Measurements from ENCODE around the gene HMGB2. TPM values are rescaled to one million over a fixed set of nuclear protein-coding genes. Genes with fewer than 3 reads are reported as not detected.

Gene HMGB2
- polyA plus RNA-seq, 3 donors = 129 to 299 (median 248) TPM

DNA sequence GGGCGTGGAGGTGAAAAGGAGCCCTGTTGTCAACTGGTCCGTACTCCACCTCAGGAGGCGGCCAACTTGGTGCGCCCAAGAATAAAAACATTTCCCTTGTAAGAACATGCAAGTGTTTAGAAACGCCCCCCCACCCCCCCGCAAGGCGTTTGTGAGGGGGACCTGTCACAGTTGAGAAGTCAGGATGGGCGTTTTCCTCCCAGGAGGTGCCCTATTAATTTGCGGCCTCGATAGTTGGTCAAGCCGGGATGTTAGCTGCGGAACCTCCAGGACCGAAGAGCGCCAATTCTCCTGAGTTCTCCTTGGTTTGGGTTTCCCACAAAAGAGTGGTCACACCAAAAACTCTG, 35.9 kb upstream of the HMGB2 start:
- TF ChIP-seq, protein P1, sequence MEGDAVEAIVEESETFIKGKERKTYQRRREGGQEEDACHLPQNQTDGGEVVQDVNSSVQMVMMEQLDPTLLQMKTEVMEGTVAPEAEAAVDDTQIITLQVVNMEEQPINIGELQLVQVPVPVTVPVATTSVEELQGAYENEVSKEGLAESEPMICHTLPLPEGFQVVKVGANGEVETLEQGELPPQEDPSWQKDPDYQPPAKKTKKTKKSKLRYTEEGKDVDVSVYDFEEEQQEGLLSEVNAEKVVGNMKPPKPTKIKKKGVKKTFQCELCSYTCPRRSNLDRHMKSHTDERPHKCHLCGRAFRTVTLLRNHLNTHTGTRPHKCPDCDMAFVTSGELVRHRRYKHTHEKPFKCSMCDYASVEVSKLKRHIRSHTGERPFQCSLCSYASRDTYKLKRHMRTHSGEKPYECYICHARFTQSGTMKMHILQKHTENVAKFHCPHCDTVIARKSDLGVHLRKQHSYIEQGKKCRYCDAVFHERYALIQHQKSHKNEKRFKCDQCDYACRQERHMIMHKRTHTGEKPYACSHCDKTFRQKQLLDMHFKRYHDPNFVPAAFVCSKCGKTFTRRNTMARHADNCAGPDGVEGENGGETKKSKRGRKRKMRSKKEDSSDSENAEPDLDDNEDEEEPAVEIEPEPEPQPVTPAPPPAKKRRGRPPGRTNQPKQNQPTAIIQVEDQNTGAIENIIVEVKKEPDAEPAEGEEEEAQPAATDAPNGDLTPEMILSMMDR (IDR thresholded peaks at IDR 0.05) = no peak
- Histone ChIP-seq H3K4me2 (replicated peaks; ENCODE audit: extremely low read depth, low read length, poor library complexity, severe bottlenecking) (peak overlapping the region; percentile 95), H3K79me2 (ENCODE audit: insufficient read depth, low read length) (peaks cover 42% of the 10 kb centered on the region), H3K9ac (ENCODE audit: insufficient read depth, low read length, poor library complexity, severe bottlenecking) (peak overlapping the region; percentile 68), H2AFZ (ENCODE audit: insufficient read depth, low read depth, low read length, poor library complexity, severe bottlenecking) (peak overlapping the region; percentile 83), H4K20me1 (ENCODE audit: insufficient read depth, low read length) (peaks cover 14% of the 10 kb centered on the region), H3K4me1 (ENCODE audit: control insufficient read depth in 1 of 2, insufficient read depth in 2 of 2, low read length in 2 of 2) (peaks cover 13 to 40% of the 10 kb centered on the region in 2 donors), H3K4me3 (replicated peaks in 1 of 3; ENCODE audit: low read depth in 2 of 3, low read length in 3 of 3) (peak overlapping the region; percentile 79 to 98 (median 93)), H3K27me3 (ENCODE audit: control insufficient read depth in 2 of 2, insufficient read depth in 2 of 2, low read length in 2 of 2) (no peaks in the 10 kb centered on the region), H3K36me3 (replicated peaks in 1 of 2; ENCODE audit: control insufficient read depth in 1 of 2, insufficient read depth in 2 of 2, low read length in 2 of 2) (peaks cover 0 to 5% of the 10 kb centered on the region in 2 donors), H3K9me3 (replicated peaks in 1 of 2; ENCODE audit: control insufficient read depth in 1 of 2, insufficient read depth in 1 of 2, low read length in 2 of 2) (no peaks in the 10 kb centered on the region), H3K27ac (ENCODE audit: low read depth in 1 of 2, low read length in 2 of 2) (peak overlapping the region; percentile 67 to 82)
- Mint-ChIP-seq H3K27ac (peak overlapping the region; percentile 93 to 98 (median 97)), H3K9me3 (peaks cover 0 to 2% (median 0%) of the 10 kb centered on the region in 7 donors), H3K27me3 (ENCODE audit: low read depth in 3 of 3) (peaks cover 0 to 1% (median 0%) of the 10 kb centered on the region in 3 donors), H3K4me1 (peaks cover 34% of the 10 kb centered on the region), H3K36me3 (peaks cover 0 to 4% of the 10 kb centered on the region in 2 donors), H3K4me3 (peak overlapping the region; percentile 98 to 100)
- intact Hi-C loops (cut with micrococcal nuclease) = loop anchor here (1.0 to 2.0 kb wide), 3 partner anchors 35 to 45 kb away; partner anchors contain the start of gene HMGB2 (in 2 of the 2)
- peak; percentile 5 to 25 (median 23) for DNase-seq
- WGBS (ENCODE audit: insufficient coverage) = 0% methylated on average over 6 of the region's 14 CpGs

DNA sequence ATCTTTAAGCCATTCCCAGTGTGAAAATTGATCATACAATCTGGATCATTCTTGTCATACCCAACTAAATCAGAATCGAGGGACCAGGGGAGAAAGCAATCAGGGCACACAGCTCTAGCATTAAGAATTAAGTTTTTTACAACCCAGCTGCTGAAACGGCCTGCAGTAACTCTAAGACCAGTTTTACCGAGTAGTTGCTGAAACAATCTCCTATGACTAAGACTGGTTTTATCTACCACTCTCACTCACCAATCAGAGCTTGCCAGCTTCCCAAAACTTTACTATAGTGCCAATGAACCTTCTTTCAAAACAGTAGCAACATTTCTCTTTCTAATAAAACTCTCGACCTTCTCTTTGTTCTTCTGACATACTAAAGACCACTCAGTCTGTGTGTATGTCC, 33.8 kb upstream of the HMGB2 start:
- no peaks in the 10 kb centered on the region for H3K27me3 ChIP-seq (ENCODE audit: control insufficient read depth in 2 of 2, insufficient read depth in 2 of 2, low read length in 2 of 2)
- peaks cover 0 to 2% (median 0%) of the 10 kb centered on the region in 7 donors for H3K9me3 Mint-ChIP-seq
- H2AFZ ChIP-seq (ENCODE audit: insufficient read depth, low read depth, low read length, poor library complexity, severe bottlenecking) = no peak overlapping the region
- DNase-seq = peak in 2 of 3 donors; percentile 10 to 13
- no peak overlapping the region for H3K4me2 ChIP-seq (replicated peaks; ENCODE audit: extremely low read depth, low read length, poor library complexity, severe bottlenecking)
- 42% methylated on average over 3 of the region's 4 CpGs for WGBS (ENCODE audit: insufficient coverage)
- intact Hi-C loops (cut with micrococcal nuclease) = loop anchor here in 1 of 2 donors (5.0 kb wide), 1 partner anchor 49 kb away; no protein-coding TSS in a partner anchor
- no peaks in the 10 kb centered on the region for H3K36me3 ChIP-seq (replicated peaks in 1 of 2; ENCODE audit: control insufficient read depth in 1 of 2, insufficient read depth in 2 of 2, low read length in 2 of 2)
- no peak overlapping the region for H3K27ac Mint-ChIP-seq
- peaks cover 23% of the 10 kb centered on the region for H3K4me1 Mint-ChIP-seq
- no peak overlapping the region for H3K27ac ChIP-seq (ENCODE audit: low read depth in 1 of 2, low read length in 2 of 2)
- H4K20me1 ChIP-seq (ENCODE audit: insufficient read depth, low read length) = peaks cover 2% of the 10 kb centered on the region
- H3K4me1 ChIP-seq (ENCODE audit: control insufficient read depth in 1 of 2, insufficient read depth in 2 of 2, low read length in 2 of 2) = peaks cover 9 to 25% of the 10 kb centered on the region in 2 donors
- H3K79me2 ChIP-seq (ENCODE audit: insufficient read depth, low read length) = peaks cover 20% of the 10 kb centered on the region
- no peak overlapping the region for H3K4me3 Mint-ChIP-seq
- H3K36me3 Mint-ChIP-seq = no peaks in the 10 kb centered on the region
- H3K4me3 ChIP-seq (replicated peaks in 1 of 3; ENCODE audit: low read depth in 2 of 3, low read length in 3 of 3) = no peak overlapping the region
- TF ChIP-seq, protein P1 (IDR thresholded peaks at IDR 0.05) = no peak
- no peak overlapping the region for H3K9ac ChIP-seq (ENCODE audit: insufficient read depth, low read length, poor library complexity, severe bottlenecking)
- H3K27me3 Mint-ChIP-seq (ENCODE audit: low read depth in 3 of 3) = peaks cover 0 to 1% (median 0%) of the 10 kb centered on the region in 3 donors
- H3K9me3 ChIP-seq (replicated peaks in 1 of 2; ENCODE audit: control insufficient read depth in 1 of 2, insufficient read depth in 1 of 2, low read length in 2 of 2) = no peaks in the 10 kb centered on the region
